Tibial artery (tissue), 4 donors: ENCODE data around the gene ZNF587.

Experiments
- DNase-seq, 2 donors: peaks; one replicate each; pipeline ENCODE4 v3.0.0-alpha.2; 2019
- H3K27ac ChIP-seq, 2 donors: fragments of 200-600 bp; sonication (generic) in 1 of 2; 1 replicate in 1 of 2; 2 replicates in 1 of 2; pipeline ENCODE4 v1.5.1; 2018 to 2019; ENCODE audit warnings: mild to moderate bottlenecking in 1 of 2
- H3K27me3 ChIP-seq, 2 donors: fragments of 200-600 bp; sonication (generic) in 1 of 2; one replicate each; pipeline versions ENCODE4 v1.5.1 to v1.6.0; 2016 to 2019
- H3K36me3 ChIP-seq, 3 donors: fragments of 200-600 bp; sonication (generic) in 2 of 3; one replicate each; pipeline ENCODE4 v1.5.1; 2016 to 2019; ENCODE audit warnings: mild to moderate bottlenecking in 2 of 3
- H3K4me1 ChIP-seq, 4 donors: fragments of 200-600 bp; sonication (generic) in 2 of 4; 1 replicate in 3 of 4; 2 replicates in 1 of 4; pipeline ENCODE4 v1.5.1; 2016 to 2019
- H3K4me3 ChIP-seq, 2 donors: fragments of 200-600 bp; sonication (generic) in 1 of 2; 1 replicate in 1 of 2; 2 replicates in 1 of 2; pipeline ENCODE4 v1.5.1; 2018 to 2019; ENCODE audit warnings: mild to moderate bottlenecking in 2 of 2
- H3K9me3 ChIP-seq, 3 donors: fragments of 200-600 bp; sonication (generic) in 1 of 3; one replicate each; pipeline ENCODE4 v1.5.1; 2016 to 2019
- CTCF ChIP-seq, 2 experiments: fragments of 200-600 bp in 1 of 2; fragments of 450-650 bp in 1 of 2; IDR thresholded peaks; one replicate each; pipeline ENCODE4 v1.5.1; 2017 to 2019; ENCODE audit warnings: antibody characterized with exemption in 2 of 2, mild to moderate bottlenecking in 1 of 2, moderate library complexity in 1 of 2
- intact Hi-C: fragments of 100-400 bp; cut with DNase I; formaldehyde crosslinking; loops from one replicate; pipeline ENCODE4 v1.15.0; 2023; ENCODE audit warnings: low total_unique reads

Gene ZNF587

GRCh38 chr19:57815247-57816075 is 34.2 kb upstream of the ZNF587 start:
- peak overlapping the region; percentile 66 to 82 for H3K4me3 ChIP-seq
- H3K9me3 ChIP-seq = no peaks in the 10 kb centered on the region
- peak overlapping the region; percentile 76 to 77 for H3K27ac ChIP-seq
- no peak for DNase-seq
- peaks cover 0 to 31% (median 17%) of the 10 kb centered on the region in 4 donors for H3K4me1 ChIP-seq
- no peak for TF ChIP-seq CTCF (IDR thresholded peaks at IDR 0.05)
- no peaks in the 10 kb centered on the region for H3K27me3 ChIP-seq
- intact Hi-C loops = loop anchor here (10.0 kb wide), 1 partner anchor 71 kb away; the partner anchor contains the start of gene ZNF776
- H3K36me3 ChIP-seq = peaks cover 6 to 16% (median 10%) of the 10 kb centered on the region in 3 donors

GRCh38 chr19:57816652-57817051 is 33.0 kb upstream of the ZNF587 start:
- Histone ChIP-seq H3K4me3 (no peak overlapping the region), H3K27ac (no peak overlapping the region), H3K4me1 (peaks cover 0 to 39% (median 22%) of the 10 kb centered on the region in 4 donors), H3K36me3 (peaks cover 0 to 6% (median 0%) of the 10 kb centered on the region in 3 donors), H3K9me3 (no peaks in the 10 kb centered on the region), H3K27me3 (no peaks in the 10 kb centered on the region)
- DNase-seq = no peak
- no peak for TF ChIP-seq CTCF (IDR thresholded peaks at IDR 0.05)
- intact Hi-C loops = loop anchor here (10.0 kb wide), 1 partner anchor 72 kb away; the partner anchor contains the start of gene ZNF776

GRCh38 chr19:57817976-57818375 is 31.7 kb upstream of the ZNF587 start:
- no peak for DNase-seq
- H3K9me3 ChIP-seq = no peaks in the 10 kb centered on the region
- H3K27ac ChIP-seq = no peak overlapping the region
- no peak for TF ChIP-seq CTCF (IDR thresholded peaks at IDR 0.05)
- no peak overlapping the region for H3K4me3 ChIP-seq
- H3K36me3 ChIP-seq = no peaks in the 10 kb centered on the region
- peaks cover 0 to 41% (median 20%) of the 10 kb centered on the region in 4 donors for H3K4me1 ChIP-seq
- intact Hi-C loops = loop anchor here (10.0 kb wide), 1 partner anchor 73 kb away; the partner anchor contains the start of gene ZNF776
- H3K27me3 ChIP-seq = no peaks in the 10 kb centered on the region

- TF ChIP-seq CTCF (IDR thresholded peaks at IDR 0.05) = no peak
- peaks cover 0 to 37% (median 19%) of the 10 kb centered on the region in 4 donors for H3K4me1 ChIP-seq
- intact Hi-C loops = loop anchor here (10.0 kb wide), 1 partner anchor 74 kb away; the partner anchor contains the start of gene ZNF776
Observed at GRCh38 chr19:57818378-57818777, 31.3 kb upstream of the ZNF587 start.

GRCh38 chr19:57819475-57820148 is 30.0 kb upstream of the ZNF587 start:
- no peak for TF ChIP-seq CTCF (IDR thresholded peaks at IDR 0.05)
- H3K4me3 ChIP-seq = peak overlapping the region; percentile 70 to 73
- H3K27ac ChIP-seq = peak overlapping the region; percentile 76 to 82
- peak; percentile 84 to 90 for DNase-seq
- H3K9me3 ChIP-seq = no peaks in the 10 kb centered on the region
- intact Hi-C loops = loop anchor here (10.0 kb wide), 1 partner anchor 75 kb away; the partner anchor contains the start of gene ZNF776
- H3K4me1 ChIP-seq = peaks cover 0 to 26% (median 13%) of the 10 kb centered on the region in 4 donors
- no peaks in the 10 kb centered on the region for H3K27me3 ChIP-seq
- peaks cover 0 to 7% (median 0%) of the 10 kb centered on the region in 3 donors for H3K36me3 ChIP-seq

More at GRCh38 chr19:57818378-57818777, 31.3 kb upstream of the ZNF587 start:
- DNase-seq = no peak
- Histone ChIP-seq H3K36me3 (no peaks in the 10 kb centered on the region), H3K27ac (no peak overlapping the region), H3K9me3 (no peaks in the 10 kb centered on the region), H3K27me3 (no peaks in the 10 kb centered on the region), H3K4me3 (no peak overlapping the region)
